ENCODE measurements around the gene ARL4A. TPM values are rescaled to one million over a fixed set of nuclear protein-coding genes. Genes with fewer than 3 reads are reported as not detected.

The ARL4A gene
- polyA plus RNA-seq, 4 donors = 23.5 to 38.8 (median 28.9) TPM

DNA sequence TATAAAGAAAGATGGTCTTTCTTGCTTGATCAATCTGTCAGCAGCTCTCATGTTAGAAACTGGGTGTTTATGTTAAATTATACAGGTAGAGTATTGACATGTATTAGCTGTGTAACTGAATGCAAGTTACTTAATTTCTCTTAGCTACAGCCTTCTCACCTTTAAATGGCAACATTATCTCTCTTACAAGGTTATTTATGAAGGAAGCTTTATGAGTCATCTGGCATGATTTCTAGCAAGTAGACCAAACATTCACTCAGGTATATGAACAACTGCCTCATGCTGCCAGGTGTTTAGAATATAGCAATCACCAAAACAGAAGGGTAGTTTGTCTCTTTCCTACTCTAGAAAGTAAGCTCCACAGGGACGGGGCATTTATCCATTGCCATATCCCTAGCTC is 8.5 kb downstream of the ARL4A start:
- no peak for DNase-seq (ENCODE audit: low read depth in 4 of 4, low spot score in 2 of 4)

DNA sequence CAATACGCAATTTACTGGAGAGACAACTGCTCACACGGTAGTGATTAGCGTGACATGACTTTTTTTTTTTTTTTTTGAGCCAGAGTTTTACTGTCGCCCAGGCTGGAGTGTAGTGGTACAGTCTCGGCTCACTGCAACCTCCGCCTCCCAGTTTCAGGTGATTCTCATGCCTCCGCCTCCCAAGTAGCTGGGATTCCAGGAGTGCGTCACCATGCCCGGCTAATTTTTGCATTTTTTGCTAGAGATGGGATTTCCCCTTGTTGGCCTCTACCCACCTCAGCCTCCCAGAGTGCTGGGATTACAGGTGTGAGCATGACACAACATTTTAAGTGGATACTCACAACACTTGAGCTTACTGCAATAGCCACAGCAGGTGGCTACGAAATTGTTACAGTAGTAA is 11.9 kb downstream of the ARL4A start:
- DNase-seq (ENCODE audit: low read depth in 4 of 4, low spot score in 2 of 4) = no peak

DNA sequence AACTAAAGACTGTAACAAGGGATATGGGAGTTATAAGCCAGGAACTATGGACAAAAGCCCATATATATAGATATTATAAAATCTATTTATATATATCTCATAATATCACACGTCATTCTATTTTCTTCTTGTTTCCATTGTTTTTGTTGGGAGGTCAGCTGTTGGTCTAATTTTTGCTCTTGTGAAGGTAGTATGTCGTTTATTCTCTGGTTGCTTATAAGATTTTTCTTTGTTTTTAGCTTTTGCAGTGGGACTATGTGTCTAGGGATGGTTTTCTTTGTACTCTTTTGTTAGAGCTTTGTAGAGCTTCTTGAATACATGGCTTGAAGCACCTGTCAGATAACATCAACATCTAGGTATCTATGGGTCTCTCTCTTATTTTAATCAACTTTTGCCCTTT is 14.0 kb downstream of the ARL4A start:
- no peak for DNase-seq (ENCODE audit: low read depth in 4 of 4, low spot score in 2 of 4)

DNA sequence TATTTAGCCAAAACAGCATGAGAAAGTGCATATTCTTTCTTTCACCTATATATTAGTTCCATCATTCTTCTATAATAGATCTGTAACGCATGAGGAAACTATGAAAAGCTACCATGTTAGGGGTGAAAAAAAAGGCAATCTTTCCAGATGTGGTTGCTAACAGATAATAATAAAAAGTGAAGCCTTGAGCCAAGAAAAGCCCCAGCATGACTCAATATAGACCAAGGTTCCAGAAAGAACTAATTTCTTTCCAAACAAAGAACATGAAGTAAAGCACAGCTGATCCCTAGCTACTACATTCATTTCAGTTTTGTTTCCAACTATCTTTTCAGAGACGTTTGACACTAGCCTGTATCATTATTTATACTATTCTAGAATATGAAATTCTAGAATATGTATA is 16.4 kb downstream of the ARL4A start:
- DNase-seq (ENCODE audit: low read depth in 4 of 4, low spot score in 2 of 4) = no peak

DNA sequence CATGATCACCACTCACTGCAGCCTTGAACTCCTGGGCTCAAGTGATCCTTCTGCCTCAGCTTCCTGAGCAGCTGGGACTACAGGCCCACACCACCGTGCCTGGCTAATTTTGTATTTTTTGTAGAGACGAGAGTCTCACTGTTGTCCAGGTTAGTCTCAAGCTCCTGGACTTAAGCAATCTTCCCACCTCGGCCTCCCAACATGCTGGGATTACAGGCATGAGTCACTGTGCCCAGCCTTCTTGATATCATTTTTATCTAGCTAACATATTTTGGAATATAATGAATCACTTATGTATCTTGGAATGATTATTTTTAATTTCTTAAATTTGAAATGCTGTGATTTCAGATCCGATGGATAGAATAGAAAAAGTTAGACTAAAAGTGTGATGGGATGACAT is 18.4 kb downstream of the ARL4A start:
- DNase-seq (ENCODE audit: low read depth in 4 of 4, low spot score in 2 of 4) = no peak

DNA sequence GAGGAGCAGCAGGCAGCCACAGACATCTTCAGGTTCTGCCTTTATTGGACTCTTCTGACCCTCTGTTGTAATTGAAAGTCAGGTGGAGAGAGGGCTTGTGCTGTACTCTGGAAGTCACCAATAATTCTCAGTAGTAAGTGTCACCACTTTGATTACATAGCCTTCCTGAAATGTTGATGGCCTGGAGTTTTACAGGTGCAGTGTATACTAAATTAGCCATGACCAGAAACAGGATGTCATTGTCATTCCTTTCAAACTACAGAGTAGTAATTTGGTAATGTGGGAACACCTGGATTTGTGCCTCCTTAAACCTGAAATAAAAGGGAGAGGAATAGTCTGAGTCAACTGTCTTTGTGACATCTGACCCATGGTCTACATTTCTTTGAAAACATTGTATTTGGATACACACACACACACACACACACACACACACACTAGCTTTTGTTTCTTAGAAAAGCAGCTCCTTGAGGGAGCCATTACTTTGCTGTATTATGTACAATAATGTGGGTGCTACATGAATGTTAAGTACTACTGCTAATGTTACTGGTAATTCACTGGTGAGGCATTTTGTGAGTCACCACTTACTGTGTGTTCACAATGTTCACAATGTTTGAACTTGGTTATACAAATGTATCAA is 19.6 kb downstream of the ARL4A start:
- no peak for DNase-seq (ENCODE audit: low read depth in 4 of 4, low spot score in 2 of 4)

DNA sequence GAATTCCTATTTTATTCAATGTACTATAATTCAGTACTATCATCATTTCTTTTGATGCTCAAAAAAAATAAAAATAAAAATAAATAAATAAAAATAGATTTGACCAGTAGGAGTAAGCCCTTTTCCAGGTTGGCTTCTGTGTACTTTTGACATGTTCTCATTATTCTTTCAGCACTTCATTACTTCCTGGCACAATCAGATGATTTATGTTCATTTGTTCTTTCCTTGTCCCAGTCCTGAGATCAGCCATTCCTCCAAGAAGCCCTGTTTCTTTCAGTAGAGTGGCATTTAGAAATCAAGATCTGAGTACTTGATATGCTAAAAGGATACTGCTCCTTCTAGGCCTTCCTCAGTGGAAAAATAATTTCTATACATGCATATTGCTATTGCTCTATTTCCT is 20.9 kb downstream of the ARL4A start:
- DNase-seq (ENCODE audit: low read depth in 4 of 4, low spot score in 2 of 4) = no peak

DNA sequence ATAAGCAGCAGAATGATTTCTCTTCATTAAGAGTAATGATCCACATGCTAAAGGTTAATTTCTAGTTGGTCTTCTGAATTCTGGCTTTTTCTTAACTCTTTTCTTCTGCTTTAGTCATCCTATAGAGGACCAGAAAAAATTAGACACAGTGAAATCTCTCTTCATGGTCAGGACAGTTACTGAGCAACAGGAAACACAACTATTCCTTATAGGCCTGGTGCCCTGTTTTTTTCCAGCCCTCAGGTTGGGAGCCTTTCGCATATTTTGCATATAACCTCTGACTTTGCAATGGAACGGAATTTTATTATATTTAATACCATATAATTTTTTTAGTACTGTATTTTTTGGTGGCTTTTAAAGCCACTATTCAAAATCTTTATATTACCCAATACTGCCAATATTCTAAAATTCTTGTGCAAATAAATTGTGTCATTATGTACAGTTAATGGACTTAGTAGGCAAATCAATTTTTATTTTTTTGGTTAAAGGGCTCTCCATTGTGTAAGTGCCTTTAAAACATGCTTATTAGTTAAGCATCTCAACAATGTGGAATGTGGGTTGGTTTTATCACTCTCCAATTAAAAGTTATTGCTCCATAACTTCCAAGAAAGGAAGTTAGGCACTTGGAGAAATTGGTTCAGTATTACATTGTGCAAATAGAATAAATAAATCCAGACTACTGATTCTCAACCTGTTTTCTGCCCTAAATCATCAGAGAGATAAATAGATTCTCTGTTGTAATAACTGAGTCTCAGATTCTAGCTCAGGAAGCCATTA is 22.5 kb downstream of the ARL4A start:
- no peak for DNase-seq (ENCODE audit: low read depth in 4 of 4, low spot score in 2 of 4)

DNA sequence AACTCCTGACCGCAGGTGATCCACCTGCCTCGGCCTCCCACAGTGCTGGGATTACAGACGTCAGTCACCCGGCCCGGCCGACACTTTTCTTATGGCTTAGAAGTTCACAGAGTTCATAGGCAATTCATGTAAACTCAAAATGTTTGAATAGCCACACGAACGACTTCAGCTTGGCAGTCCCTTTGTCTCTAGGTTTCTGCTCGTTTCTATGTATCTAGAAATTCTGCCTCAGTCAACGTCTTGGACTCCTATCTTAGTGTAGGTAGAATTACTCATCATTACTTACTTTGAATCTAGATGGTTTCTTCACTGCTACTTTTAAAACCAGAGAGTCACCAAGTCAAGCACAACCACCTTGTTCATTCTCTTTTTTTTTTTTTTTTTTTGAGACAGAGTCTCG is 23.7 kb downstream of the ARL4A start:
- no peak for DNase-seq (ENCODE audit: low read depth in 4 of 4, low spot score in 2 of 4)

DNA sequence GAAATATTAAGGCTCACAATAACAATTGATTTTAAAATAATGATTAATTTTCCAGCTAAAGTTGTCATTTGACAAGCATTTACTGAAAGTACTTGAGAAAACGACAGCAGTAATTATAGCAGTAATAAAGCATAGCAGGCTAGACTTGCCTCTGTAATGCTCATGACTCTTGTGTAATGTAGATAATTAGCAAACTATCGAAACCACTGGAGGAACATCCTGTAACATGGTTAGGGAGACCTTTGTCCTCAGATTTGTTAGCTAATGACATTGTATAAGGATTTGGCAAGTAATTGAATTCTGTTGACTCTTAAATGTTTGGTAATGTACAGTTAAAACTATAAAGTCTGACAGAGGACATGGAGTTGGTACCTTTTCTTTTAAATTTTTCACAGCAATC is 24.8 kb downstream of the ARL4A start:
- DNase-seq (ENCODE audit: low read depth in 4 of 4, low spot score in 2 of 4) = no peak

DNA sequence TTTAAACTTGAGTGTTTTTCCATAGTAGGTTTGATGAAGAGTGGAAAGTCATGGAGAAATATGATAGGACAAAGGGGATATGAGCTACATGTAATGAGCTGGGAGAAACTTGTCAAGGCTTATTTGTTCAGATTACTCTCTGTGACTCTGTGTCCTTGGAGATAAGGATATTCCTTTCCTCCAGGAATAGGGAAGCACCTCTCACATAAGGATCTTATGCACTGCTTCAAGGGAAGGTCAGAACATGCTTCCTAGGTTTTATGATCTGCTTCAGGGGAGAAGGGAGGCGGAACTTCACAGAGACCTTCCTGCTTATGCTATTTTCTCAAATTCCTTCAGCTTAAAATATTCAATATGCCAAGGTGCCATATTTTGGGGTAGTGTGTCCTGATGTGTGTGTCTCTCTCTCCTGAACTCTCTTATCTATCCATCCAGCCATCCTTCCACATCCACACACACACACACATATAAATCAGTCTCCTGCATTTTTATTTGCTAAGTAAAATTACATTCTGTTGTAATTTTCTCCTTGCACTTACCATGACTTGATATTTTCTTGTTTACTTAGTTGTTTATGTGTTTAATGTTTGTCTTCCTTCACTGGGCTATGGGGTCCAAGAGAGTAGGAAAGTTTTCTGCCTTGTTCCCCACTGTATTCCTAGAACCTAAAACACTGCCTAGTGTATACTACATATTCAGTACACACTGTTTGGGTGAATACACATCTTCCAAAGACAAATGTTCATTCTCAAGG is 26.4 kb downstream of the ARL4A start:
- DNase-seq (ENCODE audit: low read depth in 4 of 4, low spot score in 2 of 4) = no peak

DNA sequence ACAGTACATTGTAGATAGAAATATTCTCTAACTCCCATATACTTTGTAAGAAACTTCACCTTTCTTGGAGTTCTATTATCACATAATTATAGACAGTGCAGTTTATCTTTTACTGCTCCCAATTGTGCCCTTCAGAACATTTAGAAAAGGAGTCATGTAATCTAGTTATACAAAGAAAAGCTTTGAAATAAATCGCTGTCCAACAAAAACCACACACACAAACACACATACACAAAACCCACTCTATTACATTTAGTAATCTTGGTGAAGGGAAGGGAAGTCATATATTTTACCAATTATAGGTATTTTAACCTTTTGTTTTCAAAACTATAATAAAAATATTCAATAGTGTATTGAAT is 26.9 kb downstream of the ARL4A start:
- no peak for DNase-seq (ENCODE audit: low read depth in 4 of 4, low spot score in 2 of 4)

DNA sequence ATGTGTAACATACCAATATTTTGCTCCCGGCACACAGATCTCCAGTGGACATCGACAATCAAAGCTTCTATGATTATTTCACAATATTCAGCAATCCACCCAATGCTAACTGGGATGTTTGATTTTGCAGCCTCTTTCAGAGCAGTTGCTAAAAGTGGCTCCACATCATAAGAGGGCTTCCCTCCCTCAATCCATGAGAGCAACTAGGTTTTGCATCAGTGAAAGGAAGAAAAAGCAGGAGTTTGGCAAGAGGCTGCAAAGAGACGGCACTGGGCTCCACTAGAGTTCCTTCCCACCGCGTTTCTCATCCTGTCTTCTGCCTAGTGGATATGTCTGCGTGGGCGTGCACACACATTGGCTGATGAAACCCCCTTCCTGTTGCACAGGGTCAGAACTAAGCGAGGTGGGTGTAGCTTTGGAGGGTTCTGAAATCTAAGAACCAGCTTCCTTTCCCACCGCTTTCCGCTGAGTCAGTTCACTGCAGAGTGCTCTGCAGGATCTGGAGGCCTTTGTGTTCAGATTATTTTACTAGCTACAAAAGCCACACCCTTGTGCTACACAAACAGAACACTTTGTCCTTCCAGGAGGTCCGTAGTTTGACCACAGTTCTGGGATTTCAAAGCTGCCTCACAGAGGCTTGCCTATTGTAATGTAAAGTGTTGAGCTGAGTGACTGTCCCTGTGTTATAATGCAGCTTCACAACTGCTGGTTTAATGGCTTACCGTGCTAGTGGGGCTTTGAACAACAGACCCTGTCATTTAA is 28.1 kb downstream of the ARL4A start:
- DNase-seq (ENCODE audit: low read depth in 4 of 4, low spot score in 2 of 4) = peak in 3 of 4 donors; percentile 25 to 45 (median 42)

DNA sequence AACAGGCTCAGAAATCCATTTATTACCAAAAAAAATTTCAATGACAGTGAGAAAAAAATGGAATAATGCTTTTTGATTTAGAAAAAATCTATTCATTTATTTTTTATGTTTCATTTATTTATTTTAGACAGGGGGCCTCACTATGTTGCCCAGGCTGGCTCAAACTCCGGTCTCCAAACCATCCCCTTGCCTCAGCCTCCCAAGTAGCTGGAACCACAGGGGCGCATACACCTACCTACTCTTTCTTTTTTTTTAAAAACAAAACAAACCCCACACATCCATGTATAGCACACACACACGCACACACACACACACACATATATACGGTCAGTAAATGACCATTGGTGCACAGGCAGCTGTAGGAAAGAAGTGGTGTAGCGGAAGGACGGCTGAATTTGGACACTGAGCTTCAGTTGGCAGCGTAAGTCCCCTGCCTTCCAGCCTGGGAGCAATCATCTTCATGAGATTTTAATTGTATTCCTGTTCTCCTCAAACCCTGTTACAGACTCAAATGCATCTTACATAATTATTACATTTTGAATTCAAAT is 28.8 kb downstream of the ARL4A start:
- DNase-seq (ENCODE audit: low read depth in 4 of 4, low spot score in 2 of 4) = no peak

DNA sequence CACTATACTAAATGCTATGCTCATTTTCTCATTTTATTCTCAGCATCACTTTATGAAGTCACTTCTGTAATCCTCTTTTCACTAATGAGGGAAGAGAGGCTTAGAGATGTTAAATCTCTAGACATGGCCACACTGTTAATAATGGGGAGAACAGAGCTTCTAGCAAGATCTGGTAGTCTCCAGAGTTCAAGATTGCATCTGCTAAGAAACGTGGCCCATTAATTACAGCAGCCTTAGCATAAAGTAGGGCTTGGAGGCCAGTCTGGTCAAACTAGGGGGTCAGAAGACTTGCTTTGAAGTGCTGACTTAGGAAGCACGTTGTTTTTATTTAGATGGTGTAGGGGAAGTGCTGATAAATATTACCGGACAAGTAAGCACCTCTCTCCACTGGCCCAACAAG is 29.3 kb downstream of the ARL4A start:
- DNase-seq (ENCODE audit: low read depth in 4 of 4, low spot score in 2 of 4) = no peak

DNA sequence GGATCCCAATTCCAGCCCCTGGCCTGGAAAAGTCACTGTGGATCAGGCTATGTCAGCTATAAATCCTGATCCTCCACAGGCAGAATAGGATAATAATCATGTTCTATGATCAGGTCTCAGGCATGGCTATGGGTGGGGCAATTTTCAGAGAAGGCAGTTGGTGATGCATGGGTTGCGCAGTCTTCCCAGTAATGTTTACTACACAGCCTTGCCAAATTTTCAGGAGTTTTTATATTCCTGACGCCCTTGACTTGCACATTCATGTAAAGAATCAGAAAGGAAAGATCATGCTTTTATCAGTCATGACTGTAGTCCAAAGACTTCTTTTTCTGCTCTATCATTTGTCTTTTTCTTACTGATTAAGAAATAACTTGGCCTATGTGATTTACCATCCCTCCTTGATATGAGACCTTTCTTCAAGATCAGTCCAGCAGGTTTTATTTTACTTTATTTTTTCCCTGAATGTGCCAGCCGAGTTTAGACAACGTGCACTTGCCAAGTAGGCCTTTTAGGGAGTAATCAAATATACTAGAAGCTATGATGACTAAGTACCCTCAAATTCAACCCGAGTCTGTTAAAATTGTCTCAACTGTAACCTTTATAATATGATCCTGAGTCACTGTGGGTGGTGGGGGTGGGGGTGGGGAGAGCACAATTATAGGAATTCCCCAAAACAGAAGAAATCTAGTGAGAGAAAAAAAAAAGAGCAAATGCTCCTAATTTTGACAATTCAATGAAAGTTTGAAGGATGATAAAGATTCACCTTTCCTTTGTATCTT is 31.9 kb downstream of the ARL4A start:
- DNase-seq (ENCODE audit: low read depth in 4 of 4, low spot score in 2 of 4) = no peak

DNA sequence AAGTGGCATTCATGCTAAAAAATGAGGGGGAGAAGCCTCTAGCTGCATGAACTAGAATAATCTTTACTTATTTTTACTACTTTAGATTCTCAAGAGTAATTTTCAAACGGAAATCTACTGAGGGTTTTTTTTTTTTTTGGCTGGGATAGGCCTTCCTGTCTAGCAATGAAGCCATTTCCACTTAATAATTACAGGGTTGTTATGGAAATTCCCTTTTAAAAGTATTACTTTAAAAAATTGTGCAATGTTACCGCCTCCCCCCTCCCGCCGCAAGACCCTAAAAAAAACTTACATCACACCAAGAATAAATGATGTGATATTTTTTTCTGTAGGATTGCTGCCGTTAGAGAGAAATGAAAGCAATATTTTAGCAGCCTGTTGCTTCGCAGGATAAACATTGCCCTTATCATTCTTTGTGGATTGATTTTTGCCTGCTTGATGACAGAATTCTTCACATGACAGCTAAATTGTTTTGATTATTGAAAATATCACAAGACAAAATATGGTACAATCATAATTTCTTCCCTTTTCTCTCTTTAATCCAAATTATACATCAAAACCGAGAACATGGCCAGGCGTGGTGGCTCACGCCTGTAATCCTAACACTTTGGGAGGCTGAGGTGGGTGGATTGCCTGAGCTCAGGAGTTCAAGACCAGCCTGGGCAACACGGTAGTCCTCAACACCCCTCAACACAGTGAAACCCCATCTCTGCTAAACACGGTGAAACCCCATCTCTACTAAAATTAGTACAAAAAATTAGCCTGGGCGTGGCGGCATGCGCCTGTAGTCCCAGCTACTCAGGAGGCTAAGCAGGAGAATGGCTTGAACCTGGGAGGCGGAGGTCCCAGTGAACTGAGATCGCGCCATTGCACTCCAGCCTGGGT is 32.8 kb downstream of the ARL4A start:
- DNase-seq (ENCODE audit: low read depth in 4 of 4, low spot score in 2 of 4) = no peak

DNA sequence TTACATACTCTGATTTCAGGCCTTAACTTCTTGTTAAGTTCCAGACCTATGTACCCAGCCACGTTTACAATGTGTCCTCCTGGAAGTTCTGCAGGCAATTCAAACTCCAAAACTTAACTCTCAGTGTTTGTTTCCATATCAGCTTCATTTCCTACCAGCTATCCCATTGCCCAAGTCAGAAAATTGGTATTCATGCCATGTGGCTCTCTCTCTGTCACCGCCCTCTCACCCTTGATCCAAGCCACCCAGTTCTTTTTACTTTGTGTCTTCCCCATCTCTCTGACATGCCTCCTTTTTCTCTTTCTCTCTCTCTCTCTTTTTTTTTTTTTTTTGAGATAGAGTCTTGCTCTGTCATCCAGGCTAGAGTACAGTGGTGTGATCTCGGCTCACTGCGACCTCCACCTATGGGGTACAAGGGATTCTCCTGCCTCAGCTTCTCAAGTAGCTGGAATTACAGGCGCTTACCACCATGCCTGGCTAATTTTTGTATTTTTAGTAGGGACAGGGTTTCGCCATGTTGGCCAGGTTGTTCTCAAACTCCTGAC is 33.9 kb downstream of the ARL4A start:
- no peak for DNase-seq (ENCODE audit: low read depth in 4 of 4, low spot score in 2 of 4)

DNA sequence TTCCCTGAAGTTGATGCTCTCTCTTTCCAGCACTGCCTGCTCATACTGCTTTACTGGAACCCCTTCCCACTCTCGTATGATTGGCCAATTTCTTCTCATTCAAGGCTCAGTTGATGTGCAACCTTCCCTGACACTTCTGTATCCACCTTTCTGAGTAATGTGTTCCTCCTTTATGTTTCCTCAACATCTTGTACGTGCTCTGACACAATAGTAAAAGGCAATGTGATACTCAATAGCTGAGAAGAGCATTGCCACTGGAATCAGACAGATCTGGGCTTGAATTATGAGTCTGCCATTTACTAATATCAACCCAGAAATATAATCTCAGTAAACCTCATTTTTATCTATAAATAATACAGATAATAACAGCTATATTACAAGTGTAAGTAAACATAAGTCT is 34.7 kb downstream of the ARL4A start:
- DNase-seq (ENCODE audit: low read depth in 4 of 4, low spot score in 2 of 4) = no peak

Data from left renal cortex interstitium (tissue), 4 donors.